Skeletal muscle satellite cell (primary cell): ENCODE results near the gene SIK3.

Experiments used
- H3K27me3 ChIP-seq: 2 replicates; pipeline ENCODE4 v1.7.0; 2013; ENCODE audit warnings: low read length; ENCODE audit not compliant: control insufficient read depth, insufficient read depth
- H3K36me3 ChIP-seq: 2 replicates; pipeline ENCODE4 v1.7.0; 2013; ENCODE audit warnings: mild to moderate bottlenecking, control low read depth, low read length; ENCODE audit not compliant: insufficient read depth
- H3K4me1 ChIP-seq: 2 replicates; pipeline ENCODE4 v1.7.0; 2013; ENCODE audit warnings: low read length; ENCODE audit not compliant: control insufficient read depth, insufficient read depth
- H3K4me2 ChIP-seq: 2 replicates; pipeline ENCODE4 v1.7.0; 2013; ENCODE audit warnings: mild to moderate bottlenecking, low read length
- H3K4me3 ChIP-seq: 2 replicates; pipeline ENCODE4 v1.7.0; 2013; ENCODE audit warnings: low read length
- H3K9ac ChIP-seq: 2 replicates; pipeline ENCODE4 v1.7.0; 2013; ENCODE audit warnings: mild to moderate bottlenecking, low read depth, low read length, moderate library complexity
- H3K9me3 ChIP-seq: replicated peaks from 2 replicates; pipeline ENCODE4 v1.7.0; 2013; ENCODE audit warnings: mild to moderate bottlenecking, control low read depth, low read length

SIK3 gene

DNA sequence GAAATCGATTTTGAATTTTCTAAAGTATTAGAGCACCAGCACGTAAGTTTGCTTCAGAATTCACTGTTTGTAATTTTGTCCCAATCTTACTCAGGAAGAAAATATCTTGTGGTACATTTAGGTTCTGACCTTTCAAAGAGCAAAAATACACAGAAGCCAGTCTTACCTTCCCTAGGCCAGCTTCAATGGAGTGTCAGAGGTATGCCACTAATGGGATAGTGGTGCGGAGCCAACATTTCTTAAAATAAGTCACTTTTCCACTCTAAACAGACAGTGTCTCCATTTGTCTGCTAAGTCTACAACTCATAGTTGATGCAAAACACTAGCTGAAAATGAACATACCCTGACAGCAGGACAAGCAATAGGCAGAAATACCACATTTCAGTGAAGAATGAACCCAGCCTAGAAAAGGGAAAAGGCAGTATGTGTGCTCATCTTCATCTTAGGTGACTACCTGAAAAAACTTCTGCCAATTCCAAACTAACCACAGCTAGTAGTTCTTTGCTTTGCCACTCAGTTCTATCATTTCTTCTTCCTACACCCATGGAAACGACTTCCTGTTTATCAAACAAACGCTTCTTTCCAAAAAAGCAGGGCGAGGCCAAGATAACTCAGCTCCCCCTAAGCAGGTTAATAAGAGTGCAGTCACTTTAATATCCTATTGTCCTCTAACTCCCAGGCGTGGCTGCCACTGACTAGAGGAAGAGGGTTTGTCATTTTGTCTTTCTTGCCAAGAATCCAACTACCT is 166.8 kb downstream of the SIK3 start:
- Histone ChIP-seq H3K9ac (no peak overlapping the region), H3K36me3 (no peaks in the 10 kb centered on the region), H3K9me3 (no peaks in the 10 kb centered on the region), H3K27me3 (no peaks in the 10 kb centered on the region), H3K4me3 (no peak overlapping the region), H3K4me1 (no peaks in the 10 kb centered on the region), H3K4me2 (no peak overlapping the region)

- Histone ChIP-seq H3K4me3 (no peak overlapping the region), H3K9me3 (no peaks in the 10 kb centered on the region), H3K27me3 (no peaks in the 10 kb centered on the region), H3K9ac (no peak overlapping the region), H3K36me3 (no peaks in the 10 kb centered on the region), H3K4me1 (no peaks in the 10 kb centered on the region), H3K4me2 (no peak overlapping the region)
These were observed 167.6 kb downstream of the SIK3 start for GRCh38 chr11:116930586-116930985.

DNA sequence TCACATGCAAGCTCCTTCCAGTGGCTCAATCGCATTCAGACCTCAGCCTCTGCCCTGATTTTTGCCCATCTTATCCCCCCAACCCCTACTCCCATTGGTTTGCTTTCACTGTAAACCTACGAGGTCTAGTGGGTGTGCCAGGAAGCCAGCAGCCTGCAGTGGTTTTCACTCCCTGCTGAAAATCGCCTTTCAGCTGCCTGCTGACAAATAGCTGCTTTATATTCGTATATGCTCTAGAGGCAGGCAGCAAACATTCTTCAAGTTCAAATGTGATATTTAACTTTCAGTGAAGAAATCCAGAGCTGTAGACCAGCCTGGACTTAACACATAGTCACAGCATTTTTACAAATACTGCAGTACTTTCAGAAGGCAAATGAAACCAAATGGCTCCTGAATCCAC is 168.1 kb downstream of the SIK3 start:
- no peak overlapping the region for H3K4me3 ChIP-seq
- no peaks in the 10 kb centered on the region for H3K27me3 ChIP-seq
- H3K9ac ChIP-seq, result no peak overlapping the region
- H3K4me2 ChIP-seq, result no peak overlapping the region
- H3K36me3 ChIP-seq, result no peaks in the 10 kb centered on the region
- no peaks in the 10 kb centered on the region for H3K9me3 ChIP-seq
- H3K4me1 ChIP-seq, result no peaks in the 10 kb centered on the region

- Histone ChIP-seq H3K9ac (no peak overlapping the region), H3K4me3 (no peak overlapping the region), H3K9me3 (no peaks in the 10 kb centered on the region), H3K4me2 (peak overlapping the region; percentile 8), H3K36me3 (no peaks in the 10 kb centered on the region), H3K27me3 (no peaks in the 10 kb centered on the region), H3K4me1 (no peaks in the 10 kb centered on the region)
These were observed 168.7 kb downstream of the SIK3 start for GRCh38 chr11:116929414-116930090.

GRCh38 chr11:116928845-116929244 is 169.4 kb downstream of the SIK3 start:
- H3K27me3 ChIP-seq, result no peaks in the 10 kb centered on the region
- no peak overlapping the region for H3K4me2 ChIP-seq
- no peaks in the 10 kb centered on the region for H3K36me3 ChIP-seq
- no peak overlapping the region for H3K4me3 ChIP-seq
- no peak overlapping the region for H3K9ac ChIP-seq
- no peaks in the 10 kb centered on the region for H3K4me1 ChIP-seq
- no peaks in the 10 kb centered on the region for H3K9me3 ChIP-seq

DNA sequence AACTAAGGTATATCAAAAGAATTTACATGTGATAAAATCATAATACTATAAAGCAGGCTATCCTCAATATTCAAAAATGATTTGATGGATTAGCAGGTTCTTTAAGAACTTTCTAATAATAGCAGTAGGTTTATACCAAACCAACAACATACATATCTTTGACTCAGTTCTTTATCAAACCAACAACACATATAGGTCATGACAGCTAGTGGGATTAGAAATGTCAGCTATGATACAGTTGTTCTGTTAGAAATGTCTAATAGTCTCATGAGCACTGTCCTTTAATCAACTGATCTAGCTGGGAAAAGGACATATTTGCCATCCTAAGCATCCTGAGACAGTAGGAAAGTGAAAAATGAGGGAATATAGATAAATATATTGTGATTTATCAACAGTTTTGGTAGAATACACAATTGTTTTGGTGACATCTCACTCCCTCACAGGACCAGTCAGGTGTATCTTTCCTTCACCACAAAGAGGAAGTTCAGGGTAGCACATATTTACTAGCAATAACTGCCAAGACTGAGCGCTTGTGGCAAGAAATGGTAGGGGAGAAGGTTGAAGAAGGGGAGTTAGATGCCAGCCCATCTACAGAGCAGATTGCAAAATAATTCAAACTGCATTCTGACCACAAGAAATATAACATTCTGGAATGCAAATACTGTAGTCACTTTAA is 170.0 kb downstream of the SIK3 start:
- H3K4me1 ChIP-seq, result no peaks in the 10 kb centered on the region
- no peak overlapping the region for H3K4me2 ChIP-seq
- no peak overlapping the region for H3K9ac ChIP-seq
- no peaks in the 10 kb centered on the region for H3K27me3 ChIP-seq
- no peaks in the 10 kb centered on the region for H3K9me3 ChIP-seq
- H3K4me3 ChIP-seq, result no peak overlapping the region
- H3K36me3 ChIP-seq, result no peaks in the 10 kb centered on the region

GRCh38 chr11:116927163-116927974 is 170.9 kb downstream of the SIK3 start:
- H3K4me3 ChIP-seq, result no peak overlapping the region
- no peak overlapping the region for H3K4me2 ChIP-seq
- H3K27me3 ChIP-seq, result no peaks in the 10 kb centered on the region
- no peak overlapping the region for H3K9ac ChIP-seq
- no peaks in the 10 kb centered on the region for H3K9me3 ChIP-seq
- H3K36me3 ChIP-seq, result no peaks in the 10 kb centered on the region
- H3K4me1 ChIP-seq, result no peaks in the 10 kb centered on the region

GRCh38 chr11:116925050-116925449 is 173.2 kb downstream of the SIK3 start:
- Histone ChIP-seq H3K36me3 (peaks cover 5% of the 10 kb centered on the region), H3K4me1 (no peaks in the 10 kb centered on the region), H3K27me3 (no peaks in the 10 kb centered on the region), H3K9ac (no peak overlapping the region), H3K4me2 (no peak overlapping the region), H3K9me3 (no peaks in the 10 kb centered on the region), H3K4me3 (no peak overlapping the region)

DNA sequence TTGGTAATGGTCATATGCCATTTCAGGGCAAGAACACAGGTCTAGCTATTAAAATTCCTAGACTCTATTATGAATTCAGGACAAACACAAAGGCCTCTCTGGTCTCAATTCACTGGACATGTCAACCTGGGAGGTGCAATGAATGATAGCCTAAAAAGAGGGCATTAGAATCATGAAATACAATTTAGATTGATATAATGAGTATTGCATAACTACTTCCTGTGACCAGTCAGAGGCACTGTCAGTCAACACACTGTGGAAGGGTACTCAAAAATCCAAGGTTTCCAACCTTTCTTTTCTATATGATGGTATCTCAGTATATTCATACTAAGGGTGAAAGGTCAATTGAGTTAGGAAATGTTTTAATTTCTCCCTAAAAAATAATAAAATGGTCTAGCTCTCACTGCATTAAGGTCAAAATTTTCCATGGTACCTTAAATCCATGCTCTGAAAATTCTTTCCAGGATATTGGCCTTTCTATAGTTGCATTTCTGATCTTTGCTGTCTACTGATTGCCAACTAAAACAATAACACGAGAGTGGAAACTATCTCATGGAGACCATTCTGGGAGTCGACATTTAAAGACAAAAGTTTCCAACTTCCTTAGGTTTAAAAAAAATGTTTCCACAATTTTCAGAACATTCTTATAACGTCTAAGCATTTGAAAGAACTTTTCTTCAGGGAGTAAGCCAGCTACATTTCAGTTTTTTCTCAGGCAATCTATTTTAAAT is 179.1 kb downstream of the SIK3 start:
- no peaks in the 10 kb centered on the region for H3K9me3 ChIP-seq
- H3K4me2 ChIP-seq, result no peak overlapping the region
- H3K36me3 ChIP-seq, result peaks cover 5% of the 10 kb centered on the region
- H3K4me1 ChIP-seq, result no peaks in the 10 kb centered on the region
- no peaks in the 10 kb centered on the region for H3K27me3 ChIP-seq
- H3K9ac ChIP-seq, result no peak overlapping the region
- H3K4me3 ChIP-seq, result no peak overlapping the region

- Histone ChIP-seq H3K9me3 (no peaks in the 10 kb centered on the region), H3K4me1 (peaks cover 8% of the 10 kb centered on the region), H3K9ac (no peak overlapping the region), H3K4me3 (no peak overlapping the region), H3K4me2 (no peak overlapping the region), H3K27me3 (no peaks in the 10 kb centered on the region), H3K36me3 (peaks cover 5% of the 10 kb centered on the region)
These were observed 180.6 kb downstream of the SIK3 start for GRCh38 chr11:116917632-116918031.

DNA sequence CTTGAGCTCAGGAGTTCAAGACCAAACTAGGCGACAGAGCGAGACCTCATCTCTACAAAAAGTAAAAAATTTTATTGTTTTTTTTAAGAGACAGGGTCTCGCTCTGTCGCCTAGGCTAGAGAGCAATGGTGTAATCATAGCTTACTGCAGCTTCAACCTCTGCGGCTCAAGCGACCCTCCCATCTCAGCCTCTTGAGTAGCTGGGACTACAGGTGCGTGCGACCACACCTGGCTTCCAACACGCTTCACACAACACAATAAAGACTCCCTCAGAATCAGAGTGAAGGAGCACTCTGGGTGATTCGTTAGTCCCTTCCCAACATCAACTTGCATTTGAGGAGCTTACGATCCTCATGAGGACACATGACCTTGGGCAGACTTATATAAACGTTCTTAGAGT is 181.3 kb downstream of the SIK3 start:
- H3K4me3 ChIP-seq, result no peak overlapping the region
- H3K9me3 ChIP-seq, result no peaks in the 10 kb centered on the region
- H3K27me3 ChIP-seq, result no peaks in the 10 kb centered on the region
- peaks cover 5% of the 10 kb centered on the region for H3K36me3 ChIP-seq
- no peak overlapping the region for H3K4me2 ChIP-seq
- H3K9ac ChIP-seq, result no peak overlapping the region
- peaks cover 8% of the 10 kb centered on the region for H3K4me1 ChIP-seq
